ENCODE data around the gene RELB.

DNA sequence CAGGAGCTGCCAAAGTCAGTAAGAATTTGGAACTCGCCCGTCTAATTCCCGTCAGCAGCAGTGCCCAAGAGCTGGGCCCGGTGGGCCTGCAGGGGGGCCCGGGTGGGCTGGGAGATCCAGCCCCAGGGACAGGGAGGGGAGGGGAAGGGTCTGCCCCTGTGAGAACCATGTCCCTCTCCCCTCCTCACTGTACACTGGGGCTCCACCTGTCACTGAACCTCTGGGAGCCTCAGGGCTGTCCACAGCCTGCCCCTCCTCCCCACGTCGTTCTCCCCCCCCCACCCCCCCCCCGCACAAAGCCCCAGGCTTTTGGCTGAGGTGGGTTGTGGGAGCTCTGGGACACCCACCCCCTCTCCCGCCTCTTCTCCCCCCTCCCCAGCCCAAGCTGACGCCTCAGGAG is 66.8 kb downstream of the RELB start:
- TF ChIP-seq, protein P1, sequence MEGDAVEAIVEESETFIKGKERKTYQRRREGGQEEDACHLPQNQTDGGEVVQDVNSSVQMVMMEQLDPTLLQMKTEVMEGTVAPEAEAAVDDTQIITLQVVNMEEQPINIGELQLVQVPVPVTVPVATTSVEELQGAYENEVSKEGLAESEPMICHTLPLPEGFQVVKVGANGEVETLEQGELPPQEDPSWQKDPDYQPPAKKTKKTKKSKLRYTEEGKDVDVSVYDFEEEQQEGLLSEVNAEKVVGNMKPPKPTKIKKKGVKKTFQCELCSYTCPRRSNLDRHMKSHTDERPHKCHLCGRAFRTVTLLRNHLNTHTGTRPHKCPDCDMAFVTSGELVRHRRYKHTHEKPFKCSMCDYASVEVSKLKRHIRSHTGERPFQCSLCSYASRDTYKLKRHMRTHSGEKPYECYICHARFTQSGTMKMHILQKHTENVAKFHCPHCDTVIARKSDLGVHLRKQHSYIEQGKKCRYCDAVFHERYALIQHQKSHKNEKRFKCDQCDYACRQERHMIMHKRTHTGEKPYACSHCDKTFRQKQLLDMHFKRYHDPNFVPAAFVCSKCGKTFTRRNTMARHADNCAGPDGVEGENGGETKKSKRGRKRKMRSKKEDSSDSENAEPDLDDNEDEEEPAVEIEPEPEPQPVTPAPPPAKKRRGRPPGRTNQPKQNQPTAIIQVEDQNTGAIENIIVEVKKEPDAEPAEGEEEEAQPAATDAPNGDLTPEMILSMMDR (IDR thresholded peaks at IDR 0.05) = no peak
- no peak for TF ChIP-seq POLR2A (IDR thresholded peaks at IDR 0.05)
- TF ChIP-seq POLR2AphosphoS5 (IDR thresholded peaks at IDR 0.05; ENCODE audit: insufficient read depth in 1 of 2, low read depth in 1 of 2) = no peak

All from vagina (tissue), 2 donors.